Sigmoid colon (tissue), 7 donors: Measurements from ENCODE around the gene OXCT1. TPM values are rescaled to one million over a fixed set of nuclear protein-coding genes. Genes with fewer than 3 reads are reported as not detected.

ENCODE experiments used
- DNase-seq: peaks from one replicate; pipeline ENCODE4 v3.0.0-alpha.2; 2019
- H3K27ac ChIP-seq, 4 donors: fragments of 200-600 bp; sonication (generic); one replicate each; pipeline ENCODE4 v1.5.1; 2016 to 2019; ENCODE audit warnings: mild to moderate bottlenecking in 1 of 4
- H3K27me3 ChIP-seq, 3 donors: fragments of 200-600 bp; sonication (generic); one replicate each; pipeline ENCODE4 v1.5.1; 2019; ENCODE audit warnings: mild to moderate bottlenecking in 1 of 3
- H3K36me3 ChIP-seq, 4 donors: fragments of 200-600 bp; sonication (generic); one replicate each; pipeline ENCODE4 v1.5.1; 2016 to 2019
- H3K4me1 ChIP-seq, 4 donors: fragments of 200-600 bp; sonication (generic); one replicate each; pipeline ENCODE4 v1.5.1; 2017 to 2019
- H3K4me3 ChIP-seq, 4 donors: fragments of 200-600 bp; sonication (generic); one replicate each; pipeline ENCODE4 v1.5.1; 2017 to 2019; ENCODE audit warnings: mild to moderate bottlenecking in 2 of 4, moderate library complexity in 1 of 4
- H3K9me3 ChIP-seq, 4 donors: fragments of 200-600 bp in 3 of 4; sonication (generic) in 3 of 4; one replicate each; pipeline versions ENCODE4 v1.5.1 to v1.6.1; 2013 to 2019
- CTCF ChIP-seq, 4 experiments: fragments of 450-650 bp in 3 of 4; fragments of 200-600 bp in 1 of 4; IDR thresholded peaks; one replicate each; pipeline ENCODE4 v1.5.1; 2016 to 2019; ENCODE audit warnings: antibody characterized with exemption in 4 of 4, mild to moderate bottlenecking in 3 of 4, moderate library complexity in 2 of 4
- EP300 ChIP-seq, 4 donors: sonication (generic); formaldehyde crosslinking; IDR thresholded peaks; one replicate each; pipeline ENCODE4 v1.6.1; 2017; ENCODE audit warnings: antibody characterized with exemption in 4 of 4
- POLR2A ChIP-seq, 2 donors: fragments of 450-650 bp; IDR thresholded peaks; one replicate each; pipeline ENCODE4 v1.6.1; 2016; ENCODE audit warnings: antibody characterized with exemption in 2 of 2, mild to moderate bottlenecking in 2 of 2, moderate library complexity in 2 of 2
- POLR2AphosphoS5 ChIP-seq, 4 donors: sonication (generic); formaldehyde crosslinking; IDR thresholded peaks; one replicate each; pipeline ENCODE4 v1.6.1; 2017; ENCODE audit warnings: antibody characterized with exemption in 4 of 4
- whole genome bisulfite sequencing, 2 donors: extraction: QIAGEN DNeasy Blood & Tissue Kit; methylation state at CpG; one replicate each; pipeline ENCODE4 v1.1.7; 2013; 5-methylcytosine and 5-hydroxymethylcytosine counted together
- intact Hi-C: fragments of 100-400 bp; cut with DNase I; formaldehyde crosslinking; loops from one replicate; pipeline ENCODE4 v1.15.1; 2023
- polyA plus RNA-seq, 3 donors: library from polyadenylated mRNA; stranded (reverse); fragments of 200-250 nt; gene quantifications; one replicate each; pipeline ENCODE4 v1.2.3, GENCODE V29; 2013
- total RNA-seq, 4 donors: library from RNA; depleted of rRNA; stranded (reverse); fragments of >200 nt; gene quantifications; one replicate each; pipeline ENCODE4 v1.1.0, GENCODE V29; 2016
- donor health status: healthy with polysubstance abuse.
- donor health status: Bipolar disorder and iron deficiency.
- donor health status: healthy.

OXCT1 gene
- total and polyA plus RNA-seq, 7 donors, result 6.6 to 35.0 (median 26.1) TPM

- 91 to 97% methylated on average over 2 of the region's 2 CpGs for WGBS, 2 donors
- Histone ChIP-seq H3K27ac (no peak overlapping the region), H3K4me3 (no peak overlapping the region), H3K27me3 (no peaks in the 10 kb centered on the region), H3K36me3 (peaks cover 0 to 10% (median 6%) of the 10 kb centered on the region in 4 donors), H3K4me1 (peaks cover 0 to 13% (median 0%) of the 10 kb centered on the region in 4 donors), H3K9me3 (no peaks in the 10 kb centered on the region)
- intact Hi-C loops, result no loop called here
- no peak for DNase-seq
- no peak for TF ChIP-seq POLR2AphosphoS5 (IDR thresholded peaks at IDR 0.05)
- TF ChIP-seq EP300 (IDR thresholded peaks at IDR 0.05), result no peak
- no peak for TF ChIP-seq CTCF (IDR thresholded peaks at IDR 0.05)
- TF ChIP-seq POLR2A (IDR thresholded peaks at IDR 0.05), result no peak
These were observed 106.7 kb downstream of the OXCT1 start for GRCh38 chr5:41763574-41763973.

GRCh38 chr5:41763081-41763480 is 107.1 kb downstream of the OXCT1 start:
- DNase-seq, result no peak
- no peak overlapping the region for H3K27ac ChIP-seq

DNA sequence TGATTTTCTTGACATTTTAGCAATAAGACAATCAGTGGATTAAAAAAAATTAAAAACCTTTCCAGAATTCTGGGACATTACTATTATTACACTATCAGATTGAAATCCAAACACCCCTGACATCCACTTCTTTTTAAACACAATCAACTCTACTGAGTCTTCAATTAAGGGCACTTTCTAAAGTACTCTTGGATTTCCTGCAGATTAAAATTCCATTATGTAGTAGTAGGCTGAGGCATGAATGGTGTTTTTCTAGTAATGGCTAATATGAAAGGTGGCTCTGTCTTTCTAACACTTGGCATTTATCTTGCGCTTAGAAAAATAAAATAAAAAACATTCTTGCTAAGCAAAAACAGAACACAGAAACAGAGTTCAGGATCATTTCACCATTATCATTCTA is 107.8 kb downstream of the OXCT1 start:
- H3K9me3 ChIP-seq, result no peaks in the 10 kb centered on the region
- TF ChIP-seq CTCF (IDR thresholded peaks at IDR 0.05), result no peak
- no peak for TF ChIP-seq POLR2A (IDR thresholded peaks at IDR 0.05)
- no peak for TF ChIP-seq POLR2AphosphoS5 (IDR thresholded peaks at IDR 0.05)
- TF ChIP-seq EP300 (IDR thresholded peaks at IDR 0.05), result no peak
- no peaks in the 10 kb centered on the region for H3K27me3 ChIP-seq
- peaks cover 0 to 13% (median 0%) of the 10 kb centered on the region in 4 donors for H3K4me1 ChIP-seq
- no peak overlapping the region for H3K27ac ChIP-seq
- 93% methylated on average over 1 of the region's 1 CpG for WGBS, 2 donors
- DNase-seq, result no peak
- peaks cover 0 to 12% (median 6%) of the 10 kb centered on the region in 4 donors for H3K36me3 ChIP-seq
- no peak overlapping the region for H3K4me3 ChIP-seq
- intact Hi-C loops, result no loop called here

More at GRCh38 chr5:41763081-41763480, 107.1 kb downstream of the OXCT1 start:
- H3K27me3 ChIP-seq, result no peaks in the 10 kb centered on the region
- peaks cover 0 to 12% (median 6%) of the 10 kb centered on the region in 4 donors for H3K36me3 ChIP-seq
- WGBS, 2 donors, result 60 to 83% methylated on average over 3 of the region's 3 CpGs
- H3K9me3 ChIP-seq, result no peaks in the 10 kb centered on the region
- H3K4me3 ChIP-seq, result no peak overlapping the region
- peaks cover 0 to 13% (median 0%) of the 10 kb centered on the region in 4 donors for H3K4me1 ChIP-seq
- TF ChIP-seq CTCF (IDR thresholded peaks at IDR 0.05) (no peak), EP300 (IDR thresholded peaks at IDR 0.05) (no peak), POLR2AphosphoS5 (IDR thresholded peaks at IDR 0.05) (no peak)
- intact Hi-C loops, result no loop called here

GRCh38 chr5:41761663-41762062 is 108.6 kb downstream of the OXCT1 start:
- Histone ChIP-seq H3K27ac (no peak overlapping the region), H3K4me3 (no peak overlapping the region), H3K36me3 (peaks cover 0 to 12% (median 6%) of the 10 kb centered on the region in 4 donors), H3K27me3 (no peaks in the 10 kb centered on the region), H3K9me3 (no peaks in the 10 kb centered on the region), H3K4me1 (peaks cover 0 to 13% (median 0%) of the 10 kb centered on the region in 4 donors)
- WGBS, 2 donors, result 87 to 91% methylated on average over 1 of the region's 1 CpG
- intact Hi-C loops, result no loop called here
- DNase-seq, result no peak
- TF ChIP-seq CTCF (IDR thresholded peaks at IDR 0.05) (no peak), EP300 (IDR thresholded peaks at IDR 0.05) (no peak), POLR2A (IDR thresholded peaks at IDR 0.05) (no peak), POLR2AphosphoS5 (IDR thresholded peaks at IDR 0.05) (no peak)

DNA sequence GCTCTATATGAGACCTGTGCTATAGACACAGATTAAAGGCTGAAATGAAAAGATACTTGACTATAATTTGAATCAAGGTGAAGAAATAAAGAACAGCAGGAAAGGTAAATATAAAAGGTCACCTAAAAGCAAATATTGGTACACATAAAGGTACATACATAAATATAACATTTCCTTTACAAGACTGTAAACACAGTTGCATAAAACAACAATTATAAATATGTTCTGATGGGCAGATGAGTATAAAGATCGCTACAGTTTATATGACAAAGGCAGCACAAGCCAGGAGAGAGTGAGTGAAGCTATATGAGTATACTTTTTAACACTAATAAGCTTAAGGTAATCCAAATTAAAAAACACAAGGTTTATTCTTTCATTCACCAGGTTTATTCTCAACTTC is 114.5 kb downstream of the OXCT1 start:
- DNase-seq, result no peak
- 27 to 84% methylated on average over 1 of the region's 1 CpG for WGBS, 2 donors

More for the DNA sequence above, 114.5 kb downstream of the OXCT1 start:
- Histone ChIP-seq H3K4me1 (no peaks in the 10 kb centered on the region), H3K27ac (no peak overlapping the region), H3K36me3 (peaks cover 0 to 12% (median under 1%) of the 10 kb centered on the region in 4 donors), H3K4me3 (no peak overlapping the region), H3K27me3 (no peaks in the 10 kb centered on the region), H3K9me3 (no peaks in the 10 kb centered on the region)
- intact Hi-C loops, result no loop called here
- no peak for TF ChIP-seq CTCF (IDR thresholded peaks at IDR 0.05)
- TF ChIP-seq POLR2A (IDR thresholded peaks at IDR 0.05), result no peak
- no peak for TF ChIP-seq EP300 (IDR thresholded peaks at IDR 0.05)
- TF ChIP-seq POLR2AphosphoS5 (IDR thresholded peaks at IDR 0.05), result no peak
